Thoracic aorta (tissue), 2 donors: Measurements from ENCODE around the gene CTCF. TPM values are rescaled to one million over a fixed set of nuclear protein-coding genes. Genes with fewer than 3 reads are reported as not detected.

Experiments
- ATAC-seq: fragments of 150-250 bp; one replicate; pipeline ENCODE4 v1.8.0; 2017; ENCODE audit warnings: low read depth; ENCODE audit not compliant: insufficient number of reproducible peaks, low FRiP score
- DNase-seq: peaks from one replicate; pipeline ENCODE4 v3.0.0-alpha.2; 2020; ENCODE audit warnings: low spot score
- H3K27ac ChIP-seq, 2 donors: fragments of 200-600 bp; sonication (generic); 1 replicate in 1 of 2; 2 replicates in 1 of 2; pipeline ENCODE4 v1.5.1; 2016; ENCODE audit warnings: mild to moderate bottlenecking in 2 of 2, moderate library complexity in 2 of 2
- H3K27me3 ChIP-seq: fragments of 200-600 bp; sonication (generic); replicated peaks from 2 replicates; pipeline ENCODE4 v1.6.0; 2016; ENCODE audit warnings: mild to moderate bottlenecking; ENCODE audit not compliant: insufficient read depth
- H3K36me3 ChIP-seq: fragments of 200-600 bp; sonication (generic); one replicate; pipeline ENCODE4 v1.5.1; 2016
- H3K4me1 ChIP-seq, 2 donors: fragments of 200-600 bp; sonication (generic); 1 replicate in 1 of 2; 2 replicates in 1 of 2; pipeline versions ENCODE4 v1.5.1 to v1.6.0; 2016; ENCODE audit warnings: low read depth in 2 of 2, mild to moderate bottlenecking in 1 of 2; ENCODE audit not compliant: control insufficient read depth in 1 of 2
- H3K4me3 ChIP-seq: fragments of 200-600 bp; sonication (generic); 2 replicates; pipeline ENCODE4 v1.5.1; 2016; ENCODE audit warnings: mild to moderate bottlenecking
- H3K9me3 ChIP-seq: fragments of 200-600 bp; sonication (generic); 2 replicates; pipeline ENCODE4 v1.5.1; 2016
- CTCF ChIP-seq: fragments of 200-600 bp; sonication (generic); IDR thresholded peaks from one replicate; pipeline ENCODE4 v1.5.1; 2019; ENCODE audit warnings: antibody characterized with exemption
- total RNA-seq, 2 donors: library from RNA; depleted of rRNA; stranded (reverse); fragments of >200 nt; gene quantifications; one replicate each; pipeline versions ENCODE4 v1.1.0 to v1.2.3, GENCODE V29; 2016

The CTCF gene
- total RNA-seq, 2 donors from 2014 or later = 23.0 to 26.7 TPM

GRCh38 chr16:67517661-67518423 lies 44.5 kb upstream of the CTCF start:
- H3K27ac ChIP-seq = no peak overlapping the region
- ATAC-seq = no peak
- H3K4me3 ChIP-seq = no peak overlapping the region
- no peak for DNase-seq
- TF ChIP-seq CTCF = no peak
- H3K36me3 ChIP-seq = no peaks in the 10 kb centered on the region
- H3K4me1 ChIP-seq = peaks cover 0 to 4% of the 10 kb centered on the region in 2 donors
- H3K9me3 ChIP-seq = no peaks in the 10 kb centered on the region
- no peaks in the 10 kb centered on the region for H3K27me3 ChIP-seq

GRCh38 chr16:67518676-67519075 lies 43.6 kb upstream of the CTCF start:
- Histone ChIP-seq H3K27me3 (no peaks in the 10 kb centered on the region), H3K4me3 (no peak overlapping the region), H3K36me3 (no peaks in the 10 kb centered on the region), H3K27ac (no peak overlapping the region), H3K4me1 (peaks cover 0 to 4% of the 10 kb centered on the region in 2 donors), H3K9me3 (no peaks in the 10 kb centered on the region)
- ATAC-seq (no peak), DNase-seq (no peak)
- TF ChIP-seq CTCF = no peak

- DNase-seq = no peak
- no peak overlapping the region for H3K4me3 ChIP-seq
- no peaks in the 10 kb centered on the region for H3K9me3 ChIP-seq
- H3K36me3 ChIP-seq = no peaks in the 10 kb centered on the region
- H3K4me1 ChIP-seq = peaks cover 0 to 4% of the 10 kb centered on the region in 2 donors
- H3K27me3 ChIP-seq = no peaks in the 10 kb centered on the region
- no peak for ATAC-seq
- H3K27ac ChIP-seq = no peak overlapping the region
- no peak for TF ChIP-seq CTCF
Observed at GRCh38 chr16:67519242-67519641, 43.1 kb upstream of the CTCF start.

- H3K9me3 ChIP-seq = no peaks in the 10 kb centered on the region
- peak; percentile 77 for TF ChIP-seq CTCF
- H3K4me1 ChIP-seq = peaks cover 0 to 4% of the 10 kb centered on the region in 2 donors
- H3K4me3 ChIP-seq = peak overlapping the region; percentile 66
- H3K36me3 ChIP-seq = no peaks in the 10 kb centered on the region
- peak overlapping the region; percentile 82 to 93 for H3K27ac ChIP-seq
- DNase-seq = peak; percentile 87
- no peaks in the 10 kb centered on the region for H3K27me3 ChIP-seq
- peak; percentile 87 for ATAC-seq
Observed at GRCh38 chr16:67521095-67521804, 41.1 kb upstream of the CTCF start.

- H3K27me3 ChIP-seq = no peaks in the 10 kb centered on the region
- DNase-seq (no peak), ATAC-seq (no peak)
- peaks cover 12 to 13% of the 10 kb centered on the region in 2 donors for H3K4me1 ChIP-seq
- no peak overlapping the region for H3K27ac ChIP-seq
- no peaks in the 10 kb centered on the region for H3K36me3 ChIP-seq
- H3K4me3 ChIP-seq = no peak overlapping the region
- no peak for TF ChIP-seq CTCF
- no peaks in the 10 kb centered on the region for H3K9me3 ChIP-seq
Observed at GRCh38 chr16:67525176-67525860, 37.0 kb upstream of the CTCF start.
